Mesothelial cell of epicardium (in vitro differentiated cells): ENCODE results near the gene LRRC72. TPM values are rescaled to one million over a fixed set of nuclear protein-coding genes. Genes with fewer than 3 reads are reported as not detected.
A peak's percentile ranks its signal among the peaks of the same experiment; 100 is the strongest.
"Not testable (repeated sequence)": the region's sequence is repeated elsewhere in the genome, so short reads cannot be mapped to it uniquely, and the experiment has no call there.

Source experiments
- DNase-seq, 2 experiments: peaks; one replicate each; pipeline ENCODE4 v3.0.0; 2021; ENCODE audit warnings: low spot score in 2 of 2; ENCODE audit not compliant: unreplicated experiment in 2 of 2
- H3K27ac Mint-ChIP-seq: 2 replicates; pipeline ENCODE4 v1.8.0; 2021; ENCODE audit warnings: mixed read lengths
- H3K27me3 Mint-ChIP-seq: 2 replicates; pipeline ENCODE4 v1.8.0; 2021; ENCODE audit warnings: low read depth, mixed read lengths
- H3K36me3 Mint-ChIP-seq: 2 replicates; pipeline ENCODE4 v1.8.0; 2021; ENCODE audit warnings: mixed read lengths
- H3K4me1 Mint-ChIP-seq: 2 replicates; pipeline ENCODE4 v1.8.0; 2021; ENCODE audit warnings: mixed read lengths
- H3K4me3 Mint-ChIP-seq: 2 replicates; pipeline ENCODE4 v1.8.0; 2021; ENCODE audit warnings: mild to moderate bottlenecking, moderate library complexity, mixed read lengths
- H3K9me3 Mint-ChIP-seq: 2 replicates; pipeline ENCODE4 v1.8.0; 2021; ENCODE audit warnings: mixed read lengths
- CTCF ChIP-seq: fragments of 200-600 bp; sonication (generic); IDR thresholded peaks from one replicate; pipeline ENCODE4 v1.5.0; 2021; ENCODE audit warnings: antibody characterized with exemption; ENCODE audit not compliant: unreplicated experiment
- total RNA-seq: library from RNA; stranded (reverse); gene quantifications from 3 replicates; pipeline ENCODE4 v1.2.1, GENCODE V29; 2021

Gene LRRC72
- total RNA-seq, 1 donor from 2014 or later, result not detected

GRCh38 chr7:16529697-16530096 is 3.1 kb downstream of the LRRC72 start:
- Mint-ChIP-seq H3K27me3 (no peaks in the 10 kb centered on the region), H3K4me1 (peaks cover 22% of the 10 kb centered on the region), H3K9me3 (no peaks in the 10 kb centered on the region), H3K4me3 (no peak overlapping the region), H3K36me3 (no peaks in the 10 kb centered on the region), H3K27ac (no peak overlapping the region)
- no peak for TF ChIP-seq CTCF
- no peak for DNase-seq

- H3K36me3 Mint-ChIP-seq, result no peaks in the 10 kb centered on the region
- no peak overlapping the region for H3K4me3 Mint-ChIP-seq
- H3K27ac Mint-ChIP-seq, result no peak overlapping the region
- H3K4me1 Mint-ChIP-seq, result peaks cover 22% of the 10 kb centered on the region
- H3K9me3 Mint-ChIP-seq, result no peaks in the 10 kb centered on the region
- no peaks in the 10 kb centered on the region for H3K27me3 Mint-ChIP-seq
- no peak for DNase-seq
- no peak for TF ChIP-seq CTCF
Measured at GRCh38 chr7:16531707-16532106, 5.1 kb downstream of the LRRC72 start.

- H3K4me1 Mint-ChIP-seq, result peaks cover 22% of the 10 kb centered on the region
- no peaks in the 10 kb centered on the region for H3K36me3 Mint-ChIP-seq
- H3K9me3 Mint-ChIP-seq, result no peaks in the 10 kb centered on the region
- no peak overlapping the region for H3K4me3 Mint-ChIP-seq
- peak overlapping the region; percentile 13 for H3K27ac Mint-ChIP-seq
- TF ChIP-seq CTCF, result no peak
- no peak for DNase-seq
- H3K27me3 Mint-ChIP-seq, result no peaks in the 10 kb centered on the region
Measured at GRCh38 chr7:16532272-16532671, 5.6 kb downstream of the LRRC72 start.

- Mint-ChIP-seq H3K4me1 (peaks cover 13% of the 10 kb centered on the region), H3K4me3 (no peak overlapping the region), H3K27me3 (no peaks in the 10 kb centered on the region), H3K27ac (no peak overlapping the region), H3K36me3 (no peaks in the 10 kb centered on the region), H3K9me3 (peaks cover 12% of the 10 kb centered on the region)
- no peak for TF ChIP-seq CTCF
- no peak for DNase-seq
Measured at GRCh38 chr7:16535500-16535899, 8.9 kb downstream of the LRRC72 start.

GRCh38 chr7:16540559-16540958 is 13.9 kb downstream of the LRRC72 start:
- H3K4me3 Mint-ChIP-seq, H3K36me3 Mint-ChIP-seq, DNase-seq, H3K27me3 Mint-ChIP-seq, H3K4me1 Mint-ChIP-seq, H3K27ac Mint-ChIP-seq: not testable (repeated sequence)
- H3K9me3 Mint-ChIP-seq, result peaks cover 12% of the 10 kb centered on the region

- no peak for TF ChIP-seq CTCF
- no peak for DNase-seq
- H3K27me3 Mint-ChIP-seq, result no peaks in the 10 kb centered on the region
- no peak overlapping the region for H3K27ac Mint-ChIP-seq
- H3K36me3 Mint-ChIP-seq, result no peaks in the 10 kb centered on the region
- no peak overlapping the region for H3K4me3 Mint-ChIP-seq
- H3K9me3 Mint-ChIP-seq, result peaks cover 12% of the 10 kb centered on the region
- H3K4me1 Mint-ChIP-seq, result no peaks in the 10 kb centered on the region
Measured at GRCh38 chr7:16542401-16542800, 15.8 kb downstream of the LRRC72 start.
